HEK293T (cell line): ENCODE measurements around the gene SEMA3C.

Experiments
- BHLHE40 ChIP-seq: fragments of 450-650 bp; IDR thresholded peaks from 2 replicates; pipeline ENCODE4 v1.6.1; 2016; ENCODE audit warnings: mild to moderate bottlenecking, moderate library complexity, borderline replicate concordance
- FOXK2 ChIP-seq: fragments of 450-650 bp; IDR thresholded peaks from 2 replicates; pipeline ENCODE4 v1.6.1; 2016; ENCODE audit warnings: mild to moderate bottlenecking
- FOXM1 ChIP-seq: fragments of 450-650 bp; IDR thresholded peaks from 2 replicates; pipeline ENCODE4 v1.6.1; 2017; ENCODE audit warnings: mild to moderate bottlenecking, borderline replicate concordance
- NFRKB ChIP-seq: fragments of 450-650 bp; IDR thresholded peaks from 2 replicates; pipeline ENCODE4 v1.6.1; 2016; ENCODE audit warnings: mild to moderate bottlenecking, moderate library complexity

DNA sequence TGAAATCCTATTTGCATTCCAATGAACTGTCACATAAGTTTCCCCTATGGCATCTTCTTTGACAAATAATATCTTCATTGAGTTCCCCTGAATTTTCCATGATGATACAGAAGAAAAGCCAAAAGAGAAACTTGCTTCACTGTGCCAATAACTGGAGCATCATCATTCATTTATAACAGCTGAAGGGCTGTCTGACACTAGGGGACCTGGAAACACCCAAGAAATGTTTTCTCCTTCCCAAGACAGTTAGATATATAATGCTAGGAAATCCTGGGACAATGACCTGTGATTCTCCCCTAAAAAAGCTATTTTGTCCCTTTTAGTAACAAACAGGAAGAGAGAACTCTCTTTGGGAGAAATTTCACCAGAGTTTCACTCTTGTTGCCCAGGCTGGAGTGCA lies 133.6 kb downstream of the SEMA3C start:
- TF ChIP-seq FOXK2 (no peak), NFRKB (no peak), FOXM1 (no peak), BHLHE40 (no peak)
